A549 (cell line): ENCODE data around the gene PDZK1IP1. TPM values are rescaled to one million over a fixed set of nuclear protein-coding genes. Genes with fewer than 3 reads are reported as not detected.

Experiments used
- ATAC-seq, 2 experiments: fragments of 200-7000 bp in 1 of 2; fragments of >200 bp in 1 of 2; cut with Nextera tagmentation in 1 of 2; cut with Tn5 transposase in 1 of 2; 3 replicates each; pipeline versions ENCODE4 v1.8.0 to v1.9.1; 2018 to 2020; ENCODE audit warnings: mild to moderate bottlenecking in 1 of 2, moderate library complexity in 1 of 2
- CTCF ChIA-PET: fragments of 300-600 bp; sonication (Branson Sonifier 250); formaldehyde crosslinking; extraction: SDS; loops from one replicate; lab custom pipeline; 2021; ENCODE audit warnings: antibody characterized with exemption, inconsistent platforms; lab: Yijun Ruan, JAX
- POLR2A ChIA-PET: fragments of 350-600 bp; formaldehyde crosslinking; extraction: SDS; loops from one replicate; lab custom pipeline; 2021; ENCODE audit warnings: antibody characterized with exemption, inconsistent platforms; lab: Yijun Ruan, JAX
- DNase-seq, 2 experiments: peaks; one replicate each; pipeline versions ENCODE4 v3.0.0 to v3.0.0-alpha.2; 2011 to 2016; ENCODE audit warnings: low read depth in 1 of 2, low spot score in 1 of 2
- FAIRE-seq: peaks from 2 replicates; lab custom pipeline; 2011; peaks lifted over from hg19 to GRCh38; lab: Jason Lieb, UNC
- H3K27ac ChIP-seq, 2 experiments: fragments of >200 bp; sonication (Bioruptor Twin); formaldehyde crosslinking; 3 replicates each; pipeline ENCODE4 v1.5.1; 2016 to 2017
- H3K4me1 ChIP-seq: fragments of >200 bp; sonication (Bioruptor Twin); formaldehyde crosslinking; 3 replicates; pipeline ENCODE4 v1.6.1; 2016
- H3K4me2 ChIP-seq: fragments of >200 bp; sonication (Bioruptor Twin); formaldehyde crosslinking; 3 replicates; pipeline ENCODE4 v1.6.1; 2016
- H3K4me3 ChIP-seq: fragments of >200 bp; sonication (Bioruptor Twin); formaldehyde crosslinking; 3 replicates; pipeline ENCODE4 v1.5.1; 2016
- H3K9me3 ChIP-seq: fragments of >200 bp; sonication (Bioruptor Twin); formaldehyde crosslinking; 3 replicates; pipeline ENCODE4 v1.6.1; 2016
- ATOH8 ChIP-seq: fragments of 250-450 bp; sonication (Bioruptor Pico); IDR thresholded peaks from 2 replicates; pipeline ENCODE4 v1.5.0; 2020; ENCODE audit warnings: low read depth, mild to moderate bottlenecking, moderate library complexity
- BHLHE40 ChIP-seq: IDR thresholded peaks from 2 replicates; pipeline ENCODE4 v1.6.1; 2012; ENCODE audit warnings: low read depth, low read length, inconsistent platforms
- CBX2 ChIP-seq: fragments of 200-600 bp; sonication (generic); IDR thresholded peaks from 2 replicates; pipeline ENCODE4 v1.6.1; 2016; ENCODE audit warnings: low read depth, mild to moderate bottlenecking, borderline replicate concordance
- CBX8 ChIP-seq: fragments of 200-600 bp; sonication (generic); IDR thresholded peaks from 2 replicates; pipeline ENCODE4 v1.6.1; 2016
- CEBPB ChIP-seq, 2 experiments: fragments of >200 bp in 1 of 2; sonication (Bioruptor Twin) in 1 of 2; formaldehyde crosslinking in 1 of 2; IDR thresholded peaks; 2 replicates each; pipeline ENCODE4 v1.6.1; 2012 to 2016
- CHD2 ChIP-seq: fragments of 150-350 bp; IDR thresholded peaks from 2 replicates; pipeline ENCODE4 v1.6.1; 2014; ENCODE audit warnings: low read length; ENCODE audit not compliant: partially characterized antibody
- CHD4 ChIP-seq: fragments of 200-600 bp; sonication (generic); IDR thresholded peaks from 2 replicates; pipeline ENCODE4 v1.6.1; 2016; ENCODE audit warnings: antibody characterized with exemption, mild to moderate bottlenecking, borderline replicate concordance
- EHMT2 ChIP-seq: fragments of 200-600 bp; sonication (generic); IDR thresholded peaks from 2 replicates; pipeline ENCODE4 v1.6.1; 2016; ENCODE audit warnings: antibody characterized with exemption, low read depth, mild to moderate bottlenecking, moderate library complexity
- FOSB ChIP-seq: fragments of 250-450 bp; sonication (Bioruptor Pico); IDR thresholded peaks from 2 replicates; pipeline ENCODE4 v1.5.0; 2020; ENCODE audit warnings: mild to moderate bottlenecking, moderate library complexity
- GATA3 ChIP-seq: IDR thresholded peaks from 2 replicates; pipeline ENCODE4 v1.6.1; 2012; ENCODE audit warnings: borderline replicate concordance
- HOXA7 ChIP-seq: fragments of 250-450 bp; sonication (Bioruptor Pico); IDR thresholded peaks from 2 replicates; pipeline ENCODE4 v1.5.0; 2020; ENCODE audit warnings: mild to moderate bottlenecking, moderate library complexity
- MAFK ChIP-seq: fragments of 450-650 bp; IDR thresholded peaks from 2 replicates; pipeline ENCODE4 v1.6.1; 2014; ENCODE audit not compliant: partially characterized antibody
- MAZ ChIP-seq: fragments of 150-350 bp; IDR thresholded peaks from 2 replicates; pipeline ENCODE4 v1.6.1; 2014; ENCODE audit warnings: antibody characterized with exemption, low read depth, low read length, borderline replicate concordance
- NR3C1 ChIP-seq: fragments of >200 bp; sonication (Bioruptor Twin); formaldehyde crosslinking; IDR thresholded peaks from 3 replicates; pipeline ENCODE4 v1.6.1; 2017
- PBX3 ChIP-seq: IDR thresholded peaks from 2 replicates; pipeline ENCODE4 v1.6.1; 2012
- PHF8 ChIP-seq: fragments of 200-600 bp; sonication (generic); IDR thresholded peaks from 2 replicates; pipeline ENCODE4 v1.6.1; 2016; ENCODE audit warnings: low read depth, mild to moderate bottlenecking, antibody characterized with exemption, moderate library complexity, borderline replicate concordance
- POLR2A ChIP-seq: IDR thresholded peaks from 2 replicates; pipeline ENCODE4 v1.6.1; 2012; ENCODE audit warnings: mild to moderate bottlenecking, low read length
- RCOR1 ChIP-seq: fragments of 150-350 bp; IDR thresholded peaks from 2 replicates; pipeline ENCODE4 v1.6.1; 2014; ENCODE audit warnings: antibody characterized with exemption, low read length, low read depth
- TP53 ChIP-seq: fragments of 250-450 bp; sonication (Bioruptor Pico); IDR thresholded peaks from 2 replicates; pipeline ENCODE4 v1.5.0; 2021; ENCODE audit warnings: mild to moderate bottlenecking, moderate library complexity
- ZFP36 ChIP-seq: fragments of 450-650 bp; IDR thresholded peaks from 2 replicates; pipeline ENCODE4 v1.6.1; 2014; ENCODE audit warnings: borderline replicate concordance; ENCODE audit not compliant: partially characterized antibody
- ZNF302 ChIP-seq: fragments of 250-450 bp; sonication (Bioruptor Pico); IDR thresholded peaks from 2 replicates; pipeline ENCODE4 v1.9.0; 2021; ENCODE audit warnings: inconsistent platforms, mild to moderate bottlenecking, moderate library complexity
- ZSCAN20 ChIP-seq: fragments of 250-450 bp; sonication (Bioruptor Pico); IDR thresholded peaks from 2 replicates; pipeline ENCODE4 v1.8.0; 2022; ENCODE audit warnings: mild to moderate bottlenecking, moderate library complexity
- WGBS: methylation state at CpG from one replicate; pipeline ENCODE4 v1.1.6; 2017; ENCODE audit errors: missing lambda C conversion rate; 5-methylcytosine and 5-hydroxymethylcytosine counted together
- polyA plus RNA-seq, 4 experiments: library from polyadenylated mRNA; depleted of rRNA in 3 of 4; stranded (reverse); fragments of >200 nt; fragmentation: RNase III in 1 of 4; extraction: RNeasy Plus Mini Kit Qiagen cat#74134 plus additional on column Dnase treatment in 1 of 4; gene quantifications; 2 replicates in 3 of 4; 3 replicates in 1 of 4; pipeline ENCODE4 v1.2.3, GENCODE V29; 2011 to 2017
- TF ChIP-seq, protein P1 (sequence below): IDR thresholded peaks from 2 replicates; pipeline ENCODE4 v1.6.1; 2012; ENCODE audit warnings: low read depth, borderline replicate concordance
- TF ChIP-seq, protein P2 (sequence below): fragments of 450-650 bp; IDR thresholded peaks from 2 replicates; pipeline ENCODE4 v1.6.1; 2014; ENCODE audit warnings: antibody characterized with exemption
- TF ChIP-seq, protein P3 (sequence below): fragments of 200-600 bp; sonication (generic); IDR thresholded peaks from 2 replicates; pipeline ENCODE4 v1.6.1; 2016; ENCODE audit warnings: antibody characterized with exemption, mild to moderate bottlenecking, moderate library complexity
- TF ChIP-seq, protein P4 (sequence below): IDR thresholded peaks from 2 replicates; pipeline ENCODE4 v1.6.1; 2012

Gene PDZK1IP1
- polyA plus RNA-seq, 2 of the 4 experiments (the other 2 are of a cell fraction), result 2.2 to 6.4 TPM

GRCh38 chr1:47216278-47217059, 26.6 kb upstream of the PDZK1IP1 start (continued):
- TF ChIP-seq BHLHE40 (no peak), ZSCAN20 (CRISPR knock-in tag) (no peak), GATA3 (no peak), ZNF302 (CRISPR knock-in tag) (no peak), HOXA7 (CRISPR knock-in tag) (no peak)
- TF ChIP-seq, protein P1, sequence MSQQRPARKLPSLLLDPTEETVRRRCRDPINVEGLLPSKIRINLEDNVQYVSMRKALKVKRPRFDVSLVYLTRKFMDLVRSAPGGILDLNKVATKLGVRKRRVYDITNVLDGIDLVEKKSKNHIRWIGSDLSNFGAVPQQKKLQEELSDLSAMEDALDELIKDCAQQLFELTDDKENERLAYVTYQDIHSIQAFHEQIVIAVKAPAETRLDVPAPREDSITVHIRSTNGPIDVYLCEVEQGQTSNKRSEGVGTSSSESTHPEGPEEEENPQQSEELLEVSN, result no peak

- Histone ChIP-seq H3K4me3 (no peak overlapping the region), H3K27ac (no peak overlapping the region), H3K4me2 (no peak overlapping the region), H3K4me1 (no peaks in the 10 kb centered on the region), H3K9me3 (no peaks in the 10 kb centered on the region)
- DNase-seq, result no peak
- POLR2A ChIA-PET, result no interaction called here
- 74% methylated on average over 4 of the region's 4 CpGs for WGBS
- TF ChIP-seq CBX2 (no peak), CHD4 (no peak), PHF8 (no peak), TP53 (CRISPR knock-in tag) (no peak), ZFP36 (no peak), BHLHE40 (no peak), FOSB (CRISPR knock-in tag) (no peak), CHD2 (no peak)
- CTCF ChIA-PET, result no interaction called here
- FAIRE-seq, result no peak
- ATAC-seq, result no peak
Measured at GRCh38 chr1:47215713-47216112, 25.9 kb upstream of the PDZK1IP1 start.

GRCh38 chr1:47214549-47214948, 24.7 kb upstream of the PDZK1IP1 start:
- no peak overlapping the region for H3K4me3 ChIP-seq
- H3K9me3 ChIP-seq, result no peaks in the 10 kb centered on the region
- H3K27ac ChIP-seq, result no peak overlapping the region
- TF ChIP-seq CBX8 (no peak), MAZ (no peak), NR3C1 (no peak), CEBPB (IDR thresholded peaks at IDR 0.05) (no peak), ZSCAN20 (CRISPR knock-in tag) (no peak), RCOR1 (no peak), PBX3 (no peak), PHF8 (no peak), CHD4 (no peak), POLR2A (no peak), ATOH8 (CRISPR knock-in tag) (no peak), EHMT2 (no peak), MAFK (no peak)
- TF ChIP-seq, protein P1, result no peak
- TF ChIP-seq, protein P2, sequence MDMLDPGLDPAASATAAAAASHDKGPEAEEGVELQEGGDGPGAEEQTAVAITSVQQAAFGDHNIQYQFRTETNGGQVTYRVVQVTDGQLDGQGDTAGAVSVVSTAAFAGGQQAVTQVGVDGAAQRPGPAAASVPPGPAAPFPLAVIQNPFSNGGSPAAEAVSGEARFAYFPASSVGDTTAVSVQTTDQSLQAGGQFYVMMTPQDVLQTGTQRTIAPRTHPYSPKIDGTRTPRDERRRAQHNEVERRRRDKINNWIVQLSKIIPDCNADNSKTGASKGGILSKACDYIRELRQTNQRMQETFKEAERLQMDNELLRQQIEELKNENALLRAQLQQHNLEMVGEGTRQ, result no peak
- TF ChIP-seq, protein P3, sequence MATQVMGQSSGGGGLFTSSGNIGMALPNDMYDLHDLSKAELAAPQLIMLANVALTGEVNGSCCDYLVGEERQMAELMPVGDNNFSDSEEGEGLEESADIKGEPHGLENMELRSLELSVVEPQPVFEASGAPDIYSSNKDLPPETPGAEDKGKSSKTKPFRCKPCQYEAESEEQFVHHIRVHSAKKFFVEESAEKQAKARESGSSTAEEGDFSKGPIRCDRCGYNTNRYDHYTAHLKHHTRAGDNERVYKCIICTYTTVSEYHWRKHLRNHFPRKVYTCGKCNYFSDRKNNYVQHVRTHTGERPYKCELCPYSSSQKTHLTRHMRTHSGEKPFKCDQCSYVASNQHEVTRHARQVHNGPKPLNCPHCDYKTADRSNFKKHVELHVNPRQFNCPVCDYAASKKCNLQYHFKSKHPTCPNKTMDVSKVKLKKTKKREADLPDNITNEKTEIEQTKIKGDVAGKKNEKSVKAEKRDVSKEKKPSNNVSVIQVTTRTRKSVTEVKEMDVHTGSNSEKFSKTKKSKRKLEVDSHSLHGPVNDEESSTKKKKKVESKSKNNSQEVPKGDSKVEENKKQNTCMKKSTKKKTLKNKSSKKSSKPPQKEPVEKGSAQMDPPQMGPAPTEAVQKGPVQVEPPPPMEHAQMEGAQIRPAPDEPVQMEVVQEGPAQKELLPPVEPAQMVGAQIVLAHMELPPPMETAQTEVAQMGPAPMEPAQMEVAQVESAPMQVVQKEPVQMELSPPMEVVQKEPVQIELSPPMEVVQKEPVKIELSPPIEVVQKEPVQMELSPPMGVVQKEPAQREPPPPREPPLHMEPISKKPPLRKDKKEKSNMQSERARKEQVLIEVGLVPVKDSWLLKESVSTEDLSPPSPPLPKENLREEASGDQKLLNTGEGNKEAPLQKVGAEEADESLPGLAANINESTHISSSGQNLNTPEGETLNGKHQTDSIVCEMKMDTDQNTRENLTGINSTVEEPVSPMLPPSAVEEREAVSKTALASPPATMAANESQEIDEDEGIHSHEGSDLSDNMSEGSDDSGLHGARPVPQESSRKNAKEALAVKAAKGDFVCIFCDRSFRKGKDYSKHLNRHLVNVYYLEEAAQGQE, result no peak
- TF ChIP-seq, protein P4, sequence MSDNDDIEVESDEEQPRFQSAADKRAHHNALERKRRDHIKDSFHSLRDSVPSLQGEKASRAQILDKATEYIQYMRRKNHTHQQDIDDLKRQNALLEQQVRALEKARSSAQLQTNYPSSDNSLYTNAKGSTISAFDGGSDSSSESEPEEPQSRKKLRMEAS, result no peak
- ChIA-PET POLR2A (no interaction called here), CTCF (interaction anchor here (1.2 kb wide), 1 partner anchor 22 kb away, joined by 3 read pairs; no protein-coding TSS in a partner anchor)
- no peak for FAIRE-seq
- no peak overlapping the region for H3K4me2 ChIP-seq
- no peak for ATAC-seq
- H3K4me1 ChIP-seq, result no peaks in the 10 kb centered on the region
- DNase-seq, result no peak
- 41% methylated on average over 3 of the region's 3 CpGs for WGBS
